Measurements from ENCODE around the gene GLDC.

DNA sequence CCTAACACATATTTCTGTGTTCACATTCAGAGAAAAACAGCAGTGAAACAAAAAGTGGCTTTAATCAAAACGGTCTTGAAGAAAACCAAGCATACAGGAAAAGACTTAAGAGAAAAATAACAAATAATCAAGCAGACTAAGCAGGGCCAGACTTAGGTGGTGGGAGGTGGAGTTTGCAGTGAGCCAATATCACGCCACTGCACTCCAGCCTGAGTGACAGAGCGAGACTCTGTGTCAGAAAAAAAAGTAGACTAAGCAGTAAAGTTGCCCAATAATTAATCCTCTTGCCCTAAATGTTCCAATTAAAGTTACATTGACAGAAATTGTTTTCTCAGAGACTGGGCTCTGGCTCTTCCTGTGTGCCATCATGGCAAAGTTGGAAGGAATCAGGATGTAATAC, 26.6 kb upstream of the GLDC start:
- TF ChIP-seq, protein P1, sequence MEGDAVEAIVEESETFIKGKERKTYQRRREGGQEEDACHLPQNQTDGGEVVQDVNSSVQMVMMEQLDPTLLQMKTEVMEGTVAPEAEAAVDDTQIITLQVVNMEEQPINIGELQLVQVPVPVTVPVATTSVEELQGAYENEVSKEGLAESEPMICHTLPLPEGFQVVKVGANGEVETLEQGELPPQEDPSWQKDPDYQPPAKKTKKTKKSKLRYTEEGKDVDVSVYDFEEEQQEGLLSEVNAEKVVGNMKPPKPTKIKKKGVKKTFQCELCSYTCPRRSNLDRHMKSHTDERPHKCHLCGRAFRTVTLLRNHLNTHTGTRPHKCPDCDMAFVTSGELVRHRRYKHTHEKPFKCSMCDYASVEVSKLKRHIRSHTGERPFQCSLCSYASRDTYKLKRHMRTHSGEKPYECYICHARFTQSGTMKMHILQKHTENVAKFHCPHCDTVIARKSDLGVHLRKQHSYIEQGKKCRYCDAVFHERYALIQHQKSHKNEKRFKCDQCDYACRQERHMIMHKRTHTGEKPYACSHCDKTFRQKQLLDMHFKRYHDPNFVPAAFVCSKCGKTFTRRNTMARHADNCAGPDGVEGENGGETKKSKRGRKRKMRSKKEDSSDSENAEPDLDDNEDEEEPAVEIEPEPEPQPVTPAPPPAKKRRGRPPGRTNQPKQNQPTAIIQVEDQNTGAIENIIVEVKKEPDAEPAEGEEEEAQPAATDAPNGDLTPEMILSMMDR (IDR thresholded peaks at IDR 0.05), result no peak
- TF ChIP-seq SIN3A (IDR thresholded peaks at IDR 0.05; ENCODE audit: borderline replicate concordance, insufficient read depth, low read depth, low read length), result no peak
- no peak for TF ChIP-seq POLR2AphosphoS5 (IDR thresholded peaks at IDR 0.05; ENCODE audit: low read depth, low read length)
- no peak for TF ChIP-seq TCF7L2 (IDR thresholded peaks at IDR 0.05; ENCODE audit: low read depth, low read length)

All from Panc1 (cell line).